Suppressor macrophage treated with lipopolysaccharide for 1 hour (primary cell): ENCODE data around the gene FANCB.

ENCODE experiments used
- DNase-seq, 3 donors: peaks; one replicate each; pipeline ENCODE4 v3.0.0-alpha.2; 2020 to 2022

Gene FANCB

DNA sequence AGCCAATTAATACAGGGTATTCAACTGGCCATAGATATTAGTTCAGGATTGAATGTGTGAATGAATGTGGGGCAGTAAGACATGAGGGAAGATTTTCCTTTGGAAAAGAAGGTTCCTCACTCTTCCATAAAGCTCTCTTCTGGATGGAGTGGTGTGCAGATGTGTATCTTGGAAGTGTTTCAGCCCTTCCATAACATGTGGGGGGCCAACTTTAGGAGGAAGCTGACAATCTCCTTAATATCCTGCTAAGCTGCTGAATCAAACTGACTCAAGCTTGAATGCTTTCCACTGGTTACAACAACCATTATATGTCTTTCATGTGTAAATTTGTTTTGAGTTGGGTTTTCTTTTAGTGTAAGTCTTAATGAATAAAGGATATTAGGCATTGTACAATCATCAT lies 40.3 kb downstream of the FANCB start:
- DNase-seq = no peak

DNA sequence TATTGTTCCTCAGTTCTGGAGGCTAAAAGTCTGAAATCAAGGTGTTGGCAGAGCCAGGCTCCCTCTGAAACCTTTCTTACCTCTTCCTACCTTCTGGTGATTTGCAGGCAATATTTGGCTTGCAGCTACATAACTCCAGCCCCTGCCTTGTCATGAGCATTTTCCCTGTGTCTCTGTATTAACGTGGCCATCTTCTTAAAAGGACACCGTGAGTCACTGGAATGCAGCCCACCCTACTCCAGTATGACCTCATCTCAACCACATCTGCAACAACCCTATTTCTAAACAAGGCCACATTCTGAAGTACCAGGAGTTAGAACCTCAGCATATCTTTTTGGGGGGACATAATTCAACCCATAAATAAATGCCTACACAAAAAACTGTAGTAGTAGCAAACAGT lies 40.7 kb downstream of the FANCB start:
- no peak for DNase-seq

DNA sequence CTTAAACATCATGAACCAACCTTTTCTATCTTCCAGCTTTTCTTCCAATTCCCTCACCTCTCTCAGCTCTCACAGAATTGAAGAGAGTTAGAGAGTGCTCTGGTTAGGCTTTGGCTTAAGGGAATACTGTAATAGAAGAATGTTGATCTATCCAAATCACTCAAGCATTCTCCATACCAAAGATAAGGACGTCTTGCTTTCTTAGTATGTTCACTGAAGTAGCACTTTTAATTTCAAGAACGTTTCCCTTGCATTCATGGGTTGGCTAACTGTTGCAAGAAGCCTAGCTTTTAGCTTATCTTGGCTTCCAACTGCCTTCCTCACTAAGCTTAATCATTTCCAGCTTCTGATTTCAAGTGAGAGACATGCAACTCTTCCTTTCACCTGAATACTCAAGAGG lies 43.2 kb downstream of the FANCB start:
- no peak for DNase-seq

DNA sequence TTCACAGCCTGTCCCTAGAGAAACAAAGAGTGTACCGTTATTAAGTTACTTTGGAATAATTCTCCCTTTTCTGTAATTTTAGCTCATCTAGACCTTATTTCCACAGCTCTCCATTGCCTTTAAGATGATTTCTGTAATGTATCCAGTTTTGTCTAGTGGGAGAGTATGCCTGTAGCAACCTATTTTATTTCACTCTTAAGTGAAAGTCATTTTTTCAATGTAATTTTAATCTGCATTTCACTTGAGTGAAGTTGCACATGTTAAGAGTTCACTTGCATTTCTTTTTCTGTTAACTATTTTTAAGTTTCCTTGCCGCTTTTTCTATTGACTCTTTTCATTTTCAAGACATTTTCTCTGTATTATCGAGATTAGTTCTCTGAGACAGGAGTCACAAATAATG lies 46.5 kb downstream of the FANCB start:
- DNase-seq = no peak

DNA sequence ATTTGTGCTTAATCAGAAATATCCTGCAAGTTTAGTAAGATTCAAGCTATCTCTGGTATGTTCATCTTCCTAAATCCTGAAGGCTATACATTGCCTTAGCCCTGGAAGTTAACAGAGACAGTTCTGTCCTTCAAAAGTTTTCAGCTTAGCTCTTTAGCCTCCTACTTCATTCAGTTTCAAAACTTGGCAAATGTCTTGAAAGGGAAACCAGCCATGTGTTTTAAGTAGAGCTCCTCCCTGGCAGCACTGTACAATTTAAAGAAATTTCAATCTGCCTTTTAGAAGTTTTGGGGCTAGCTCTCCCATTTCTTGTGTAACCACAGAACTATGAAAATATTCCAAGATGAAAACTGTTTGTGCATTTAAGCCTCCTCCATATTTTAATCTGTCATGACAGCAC lies 47.0 kb downstream of the FANCB start:
- DNase-seq = no peak

DNA sequence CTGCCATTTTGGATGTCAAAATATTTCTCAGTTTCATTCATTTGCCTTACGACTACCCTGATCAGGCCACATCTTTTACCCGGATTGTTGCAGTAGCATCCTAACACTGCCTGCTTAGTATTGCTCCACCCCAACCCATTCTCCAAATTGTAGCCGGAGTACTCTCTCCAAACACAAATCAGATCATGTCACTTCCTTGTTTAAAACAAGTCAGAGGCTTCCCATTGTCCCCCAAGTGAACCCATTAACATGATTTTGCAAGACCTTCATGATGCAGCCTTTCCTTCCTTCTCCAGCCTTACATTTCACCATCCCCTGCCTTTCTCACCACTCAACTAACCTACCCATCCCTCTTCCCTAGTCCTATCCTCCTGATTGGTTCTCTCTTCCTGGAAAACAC lies 53.1 kb downstream of the FANCB start:
- DNase-seq = peak in 1 of 3 donors; percentile 38

DNA sequence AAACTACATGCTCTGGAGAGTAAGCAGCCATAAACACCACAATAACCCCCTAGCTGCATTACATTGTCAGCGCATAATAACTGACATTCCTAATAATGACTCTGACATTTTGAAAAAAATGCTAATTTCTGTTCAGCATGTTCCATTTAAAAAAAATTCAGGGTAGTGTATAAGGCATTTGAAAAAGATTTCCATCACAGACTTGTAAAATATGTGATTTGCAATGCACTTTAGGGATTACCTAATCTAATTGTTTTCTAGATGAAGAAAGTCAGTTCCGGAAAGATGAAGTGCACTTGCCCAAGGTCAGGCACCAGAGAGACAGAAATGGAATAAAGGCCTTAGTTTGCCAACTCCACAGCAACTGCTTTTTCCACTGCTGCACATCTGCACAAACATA lies 55.3 kb downstream of the FANCB start:
- DNase-seq = peak in 1 of 3 donors; percentile 10

DNA sequence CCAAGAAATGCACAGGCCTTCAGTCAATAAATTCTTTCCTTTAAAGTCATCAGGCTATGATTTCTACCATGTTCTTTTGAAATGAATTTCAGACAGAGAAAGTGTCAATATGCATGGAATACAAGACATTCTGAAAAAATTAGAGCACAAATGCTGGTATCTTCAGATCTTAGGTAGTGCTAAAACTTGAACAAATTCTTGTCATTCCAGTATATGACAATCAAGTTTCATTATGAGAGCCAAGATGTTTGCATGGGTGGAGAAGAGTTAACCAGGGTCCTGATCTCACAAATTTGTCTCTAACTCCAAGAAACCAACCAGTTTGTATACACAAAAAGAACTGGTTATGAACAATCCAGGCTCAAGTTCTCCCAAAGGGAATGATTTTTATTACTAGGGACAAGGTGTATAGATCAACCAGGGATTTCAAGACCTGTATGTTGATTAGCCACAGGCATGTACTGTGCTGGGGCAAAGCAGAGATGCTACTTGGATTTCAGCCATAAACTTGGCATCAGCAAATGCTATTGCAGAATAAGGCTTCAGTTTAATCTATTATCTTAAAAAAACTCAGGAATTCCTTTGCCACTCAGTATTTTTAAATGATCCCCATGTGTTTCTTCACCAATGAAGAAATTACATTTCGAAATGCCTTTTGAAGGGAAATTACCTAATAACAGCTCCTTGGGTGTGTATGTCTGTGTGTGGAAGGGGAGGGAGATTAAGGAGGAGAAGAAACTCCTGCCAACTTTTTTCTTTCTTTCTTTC lies 69.7 kb downstream of the FANCB start:
- peak in 1 of 3 donors; percentile 11 for DNase-seq

DNA sequence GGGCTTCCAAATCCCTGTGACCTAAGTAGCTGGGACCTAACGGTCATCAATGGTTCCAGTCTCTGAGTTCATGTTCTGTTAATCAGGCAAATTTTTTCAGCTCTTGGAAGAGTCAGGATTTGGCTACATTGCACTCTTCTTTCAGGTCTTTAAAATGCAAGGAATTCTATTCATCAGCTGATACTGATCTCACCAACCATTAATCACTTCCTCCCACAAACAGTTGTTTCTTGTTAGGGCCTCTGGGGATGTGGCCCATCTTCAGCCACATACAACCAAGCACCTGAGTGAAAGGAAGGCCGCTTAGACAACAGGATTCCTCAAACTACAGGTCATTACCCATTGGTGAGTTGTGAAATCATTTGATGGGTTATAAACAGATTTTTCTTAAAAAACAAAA lies 71.7 kb downstream of the FANCB start:
- no peak for DNase-seq

DNA sequence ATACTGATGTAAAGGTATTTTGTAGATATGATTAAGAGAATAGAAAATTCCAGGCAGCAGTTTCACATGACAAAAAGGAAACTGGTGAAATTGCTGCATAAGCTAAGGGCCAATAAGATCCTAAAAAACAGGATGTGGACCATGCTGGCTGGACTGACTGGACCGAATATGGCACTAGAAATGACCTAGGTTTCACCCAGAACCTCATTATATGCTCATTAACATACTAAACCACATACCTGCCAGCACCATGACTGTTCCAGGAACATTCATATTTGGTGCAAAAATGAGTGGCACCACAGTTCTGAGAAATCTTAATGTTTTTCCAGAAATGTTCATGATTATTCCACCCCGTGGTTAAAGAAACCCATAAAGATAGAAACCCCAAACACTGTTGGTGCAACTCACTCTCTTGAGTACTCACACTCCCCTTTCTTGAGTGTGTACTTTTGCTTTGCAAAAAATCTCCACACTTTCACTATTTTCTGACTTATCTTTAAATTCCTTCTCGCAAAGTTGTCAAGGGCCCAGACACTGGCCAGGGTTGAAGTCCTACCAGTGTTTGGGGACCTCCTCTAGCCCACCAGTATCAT lies 74.0 kb downstream of the FANCB start:
- DNase-seq = no peak
